Stimulated activated CD8-positive, alpha-beta memory T cell treated with anti-CD3 and anti-CD28 coated beads, Interleukin-7, amount 100 ng/mL, for 1 hour (primary cell): ENCODE results near the gene TMED9.
A peak's percentile ranks its signal among the peaks of the same experiment; 100 is the strongest.

Source experiments
- DNase-seq, 2 donors: peaks; one replicate each; pipeline ENCODE4 v3.0.0-alpha.2; 2020; ENCODE audit warnings: low read depth in 2 of 2

TMED9 gene

DNA sequence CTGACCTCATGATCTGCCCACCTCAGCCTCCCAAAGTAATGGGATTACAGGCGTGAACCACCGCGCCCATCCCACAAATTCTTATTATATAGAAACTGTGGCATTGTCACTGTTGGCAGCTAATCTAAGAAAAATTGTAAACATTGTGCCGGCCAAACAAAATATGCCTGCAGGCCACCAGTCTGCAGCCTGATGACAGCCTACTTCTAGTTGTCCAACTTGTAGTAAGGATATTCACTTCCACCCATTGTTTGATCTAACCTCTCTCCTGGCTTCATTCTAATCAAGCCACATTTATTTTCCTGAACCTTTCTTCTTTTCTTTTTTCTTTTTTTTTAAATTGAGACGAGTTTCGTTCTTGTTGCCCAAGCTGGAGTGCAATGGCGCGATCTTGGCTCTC lies 13.7 kb upstream of the TMED9 start:
- DNase-seq: no peak

- DNase-seq: no peak
These were observed 3.5 kb upstream of the TMED9 start for GRCh38 chr5:177588413-177588909.

- DNase-seq: no peak
These were observed 1.6 kb upstream of the TMED9 start for GRCh38 chr5:177590406-177590805.

DNA sequence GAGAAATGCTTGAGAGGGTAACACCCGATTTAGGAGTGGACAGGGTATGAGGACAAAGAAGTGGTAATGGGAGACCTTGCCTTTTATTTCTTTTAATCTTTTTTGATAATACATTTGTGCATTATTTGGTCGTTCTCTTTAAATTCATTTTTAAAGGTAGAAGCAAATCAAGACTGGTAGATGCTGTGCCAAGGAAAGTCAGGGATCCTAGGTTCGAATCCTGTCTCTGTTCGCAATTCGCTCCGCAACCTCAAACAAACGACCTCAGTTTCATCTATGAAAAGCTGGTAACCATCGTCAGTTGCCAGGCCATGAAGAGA lies 353 bp upstream of the TMED9 start:
- DNase-seq: no peak

GRCh38 chr5:177592905-177593304 lies 902 bp downstream of the TMED9 start:
- DNase-seq: no peak

GRCh38 chr5:177593511-177593910 lies 1.5 kb downstream of the TMED9 start:
- no peak for DNase-seq

DNA sequence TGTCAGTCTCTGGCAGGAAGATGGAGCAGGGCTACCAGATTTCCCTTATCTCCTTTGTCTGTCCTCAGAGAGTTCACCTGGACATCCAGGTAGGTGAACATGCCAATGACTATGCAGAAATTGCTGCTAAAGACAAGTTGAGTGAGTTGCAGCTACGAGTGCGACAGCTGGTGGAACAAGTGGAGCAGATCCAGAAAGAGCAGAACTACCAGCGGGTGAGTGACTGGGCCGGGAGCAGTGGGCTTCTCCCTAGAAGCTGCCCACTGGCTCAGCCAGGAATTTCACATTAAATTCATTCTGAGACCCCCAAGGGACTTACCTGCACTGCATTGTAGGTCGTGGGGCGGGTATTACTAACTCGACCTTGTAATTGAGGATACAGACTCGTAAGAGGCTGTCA lies 2.1 kb downstream of the TMED9 start:
- DNase-seq: no peak

DNA sequence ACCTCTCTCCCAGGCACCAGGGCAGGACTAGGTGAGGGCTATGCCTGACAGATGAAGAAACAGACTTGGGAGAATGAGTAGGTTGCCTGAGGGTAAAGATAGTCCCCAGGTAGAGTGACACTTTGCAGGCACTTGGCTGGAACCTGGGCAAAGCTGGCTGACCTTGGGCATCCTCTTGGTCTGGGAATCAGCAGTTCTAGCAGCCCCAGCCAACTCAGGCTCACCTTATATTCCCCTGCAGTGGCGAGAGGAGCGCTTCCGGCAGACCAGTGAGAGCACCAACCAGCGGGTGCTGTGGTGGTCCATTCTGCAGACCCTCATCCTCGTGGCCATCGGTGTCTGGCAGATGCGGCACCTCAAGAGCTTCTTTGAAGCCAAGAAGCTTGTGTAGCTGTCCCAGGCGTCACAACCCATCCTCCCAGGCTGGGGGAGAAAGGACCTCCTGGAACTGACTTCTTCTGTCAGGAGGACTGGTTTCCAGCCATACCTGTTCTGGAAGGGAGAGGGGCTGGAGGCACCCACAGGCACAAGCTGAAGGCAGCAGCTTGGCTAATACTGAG lies 3.1 kb downstream of the TMED9 start:
- no peak for DNase-seq

DNA sequence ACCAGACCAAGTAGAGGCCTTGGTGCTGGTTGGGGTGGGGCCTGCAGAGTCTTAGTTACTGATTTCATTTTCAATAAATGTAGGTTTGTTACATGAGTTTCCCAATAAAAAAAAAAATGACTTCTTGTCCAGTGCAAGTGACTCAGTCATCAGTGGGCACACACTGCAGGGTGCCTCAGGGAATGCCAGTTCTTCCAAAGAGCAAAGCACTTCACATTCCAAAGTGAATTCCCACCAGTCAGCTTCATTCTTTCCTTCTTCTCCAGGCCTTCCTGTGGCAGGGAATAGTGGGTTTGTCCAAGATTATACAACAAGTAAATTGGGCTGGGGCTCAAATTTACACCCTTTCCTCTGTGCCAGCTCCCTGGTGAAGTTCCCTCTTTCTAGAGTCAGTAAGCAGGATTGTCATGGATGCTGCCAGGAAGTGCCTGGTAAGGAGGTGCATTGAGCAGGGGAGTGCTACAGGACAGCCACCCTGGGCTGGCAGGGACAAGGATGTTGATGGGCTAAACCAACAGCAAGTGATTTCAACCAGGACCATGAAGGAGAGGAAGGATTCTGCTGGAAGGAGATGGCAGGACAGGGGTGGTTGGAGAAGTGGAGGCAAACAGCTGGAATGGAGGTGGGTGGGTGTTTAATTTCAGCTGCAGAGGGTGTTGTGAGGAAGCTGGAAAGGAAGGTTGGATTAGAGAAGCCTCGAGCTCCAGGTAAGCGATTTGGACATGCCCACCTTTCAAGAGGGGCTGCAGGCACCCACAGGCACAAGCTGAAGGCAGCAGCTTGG lies 4.2 kb downstream of the TMED9 start:
- DNase-seq: no peak

- DNase-seq: no peak
These were observed 4.8 kb downstream of the TMED9 start for GRCh38 chr5:177596775-177597238.

- no peak for DNase-seq
These were observed 6.5 kb downstream of the TMED9 start for GRCh38 chr5:177598477-177598876.

DNA sequence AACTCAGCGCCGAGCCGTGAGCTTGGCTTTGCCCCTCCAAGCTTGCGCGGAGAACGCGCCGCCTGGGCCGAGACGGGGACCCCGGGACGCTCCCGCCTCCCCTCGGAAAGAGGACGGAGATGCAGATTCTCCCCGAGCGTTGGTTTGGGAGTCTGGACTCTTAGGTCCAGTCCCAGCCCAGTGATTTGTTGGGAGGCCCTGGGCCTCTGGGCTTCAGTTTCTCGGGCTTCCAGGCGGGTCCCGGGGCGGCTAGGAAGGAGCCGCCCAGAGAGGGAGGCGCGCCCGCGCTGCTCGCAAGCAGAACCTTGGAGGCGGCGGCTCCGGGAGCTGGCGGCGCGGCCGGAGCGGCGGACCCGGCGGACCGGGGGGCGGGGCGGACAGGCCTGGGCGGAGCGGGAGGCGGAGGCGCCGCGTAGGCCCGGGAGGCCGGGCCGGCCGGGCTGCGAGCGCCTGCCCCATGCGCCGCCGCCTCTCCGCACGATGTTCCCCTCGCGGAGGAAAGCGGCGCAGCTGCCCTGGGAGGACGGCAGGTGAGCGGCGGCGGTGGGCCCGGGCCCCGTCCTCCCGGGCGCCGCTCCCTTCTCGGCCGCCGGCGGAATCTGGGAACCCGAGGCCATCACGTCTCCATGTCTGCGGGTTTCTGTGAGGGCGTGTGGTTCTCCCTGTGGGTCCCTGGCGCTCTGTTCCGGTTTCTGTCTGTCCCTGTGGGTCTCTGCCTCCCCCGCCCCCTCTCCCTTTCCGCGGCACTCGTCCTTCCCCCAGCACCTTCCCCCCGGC lies 7.9 kb downstream of the TMED9 start, which contains the start of gene B4GALT7:
TSS of gene B4GALT7 (plus strand) at position 402 of the 777 bp plus-strand sequence. CDS start at position 481, 79 bp downstream.
- peak; percentile 77 to 80 for DNase-seq

GRCh38 chr5:177600508-177601018 lies 8.6 kb downstream of the TMED9 start:
- no peak for DNase-seq

DNA sequence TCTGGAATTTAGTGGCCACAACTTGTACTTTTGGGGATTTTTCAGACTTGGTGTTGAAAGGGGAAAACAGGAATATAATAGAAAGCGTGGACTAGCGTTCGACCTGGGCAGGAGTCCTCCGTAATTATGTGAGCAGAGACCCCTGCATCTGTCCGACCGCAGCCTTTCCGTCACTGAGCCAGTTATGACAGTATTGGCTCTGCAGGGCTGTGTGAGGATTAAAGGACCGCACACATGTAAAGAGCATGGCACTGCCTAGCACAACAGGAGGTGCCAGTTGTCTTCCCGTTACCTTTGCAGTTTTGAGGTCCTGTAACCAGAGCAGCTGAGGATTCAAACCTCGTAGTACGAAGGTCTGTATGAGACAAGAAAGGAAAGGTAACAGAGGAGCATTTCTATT lies 9.1 kb downstream of the TMED9 start:
- DNase-seq: no peak

- no peak for DNase-seq
These were observed 9.8 kb downstream of the TMED9 start for GRCh38 chr5:177601577-177602457.

- DNase-seq: no peak
These were observed 10.4 kb downstream of the TMED9 start for GRCh38 chr5:177602458-177602830.

- no peak for DNase-seq
These were observed 11.6 kb downstream of the TMED9 start for GRCh38 chr5:177603631-177604030.

DNA sequence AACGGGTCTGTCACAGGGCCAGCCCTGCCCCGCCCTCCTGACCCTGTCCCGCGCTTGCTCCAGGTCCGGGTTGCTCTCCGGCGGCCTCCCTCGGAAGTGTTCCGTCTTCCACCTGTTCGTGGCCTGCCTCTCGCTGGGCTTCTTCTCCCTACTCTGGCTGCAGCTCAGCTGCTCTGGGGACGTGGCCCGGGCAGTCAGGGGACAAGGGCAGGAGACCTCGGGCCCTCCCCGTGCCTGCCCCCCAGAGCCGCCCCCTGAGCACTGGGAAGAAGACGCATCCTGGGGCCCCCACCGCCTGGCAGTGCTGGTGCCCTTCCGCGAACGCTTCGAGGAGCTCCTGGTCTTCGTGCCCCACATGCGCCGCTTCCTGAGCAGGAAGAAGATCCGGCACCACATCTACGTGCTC lies 12.1 kb downstream of the TMED9 start:
- no peak for DNase-seq

- no peak for DNase-seq
These were observed 12.7 kb downstream of the TMED9 start for GRCh38 chr5:177604656-177605055.

DNA sequence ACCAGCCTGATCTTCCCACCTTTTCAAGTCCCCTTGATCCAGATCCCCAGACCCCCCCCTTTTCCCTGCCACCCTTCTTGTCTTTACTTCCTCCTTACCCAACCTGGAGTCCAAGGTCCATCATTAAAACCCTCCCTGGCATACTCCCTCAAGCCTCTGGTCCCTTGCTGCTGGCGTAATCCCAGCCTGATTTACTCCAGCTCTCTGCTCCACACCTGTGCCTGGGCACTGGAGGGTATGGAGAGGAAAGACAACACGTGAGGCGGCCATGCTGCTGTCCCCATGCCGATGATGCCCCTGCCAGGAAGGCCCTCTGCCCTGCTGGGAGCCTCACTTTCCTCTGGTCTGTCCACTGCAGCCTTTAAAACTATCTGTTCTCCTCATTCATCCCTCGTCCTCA lies 13.1 kb downstream of the TMED9 start:
- no peak for DNase-seq

- no peak for DNase-seq
These were observed 13.7 kb downstream of the TMED9 start for GRCh38 chr5:177605667-177606066.
